ENCODE results near the gene UCK1. TPM values are rescaled to one million over a fixed set of nuclear protein-coding genes. Genes with fewer than 3 reads are reported as not detected.

UCK1 gene
- total and polyA plus RNA-seq, 4 experiments from 2014 or later = 25.8 to 39.7 (median 31.4) TPM

- H3K27me3 Mint-ChIP-seq = peaks cover 29 to 36% of the 10 kb centered on the region in 2 donors
- POLR2A ChIA-PET (ENCODE audit: partially characterized antibody) = interaction anchor here (1.0 to 1.5 kb wide), 2 partner anchors 34 to 122 kb away, joined by 3 to 4 read pairs; no protein-coding TSS in a partner anchor
These were observed 14.1 kb upstream of the UCK1 start, which contains the start of gene PRRT1B for GRCh38 chr9:131545003-131545785. Gene PRRT1B, plus strand, starts transcription at chr9:131545523. Its CDS starts 93 bp downstream, at chr9:131545616.

GRCh38 chr9:131543141-131543540, 12.1 kb upstream of the UCK1 start:
- no peaks in the 10 kb centered on the region for H3K36me3 ChIP-seq (ENCODE audit: insufficient read depth, low read length)
- peaks cover 15 to 18% of the 10 kb centered on the region in 2 donors for H3K27me3 Mint-ChIP-seq
- H3K36me3 Mint-ChIP-seq = peaks cover 4 to 6% of the 10 kb centered on the region in 2 donors
- CTCF ChIA-PET (ENCODE audit: partially characterized antibody) = no interaction called here
- DNase-seq = no peak
- peaks cover 11 to 50% (median 27%) of the 10 kb centered on the region in 4 donors for H3K4me1 Mint-ChIP-seq
- no peak overlapping the region for H3K4me3 ChIP-seq (ENCODE audit: low read length in 2 of 2)
- POLR2A ChIA-PET (ENCODE audit: partially characterized antibody) = no interaction called here
- H3K4me3 Mint-ChIP-seq = peak overlapping the region in 1 of 8 donors; percentile 48
- H3K9me3 ChIP-seq (ENCODE audit: control insufficient read depth in 1 of 2, low read length in 2 of 2) = peaks cover 0 to 9% of the 10 kb centered on the region in 2 donors
- H3K27ac ChIP-seq (ENCODE audit: low read depth, low read length) = no peak overlapping the region
- H3K4me1 ChIP-seq (ENCODE audit: insufficient read depth, low read length) = peaks cover 35% of the 10 kb centered on the region
- intact Hi-C loops (cut with micrococcal nuclease) = no loop called here
- H3K27ac Mint-ChIP-seq = peak overlapping the region in 2 of 7 donors; percentile 29 to 49
- peaks cover 4% of the 10 kb centered on the region for H3K27me3 ChIP-seq (ENCODE audit: insufficient read depth, low read length)
- peaks cover 0 to 41% (median 26%) of the 10 kb centered on the region in 8 donors for H3K9me3 Mint-ChIP-seq

More at GRCh38 chr9:131545003-131545785, 14.1 kb upstream of the UCK1 start, which contains the start of gene PRRT1B:
- Mint-ChIP-seq H3K36me3 (peaks cover 4 to 7% of the 10 kb centered on the region in 2 donors), H3K9me3 (peaks cover 0 to 54% (median 30%) of the 10 kb centered on the region in 8 donors), H3K4me3 (peak within 1 kb of the TSS; percentile 29 to 86 (median 62)), H3K4me1 (peaks cover 5 to 35% (median 22%) of the 10 kb centered on the region in 4 donors), H3K27ac (peak within 1 kb of the TSS in 1 of 7 donors; percentile 64)
- intact Hi-C loops (cut with micrococcal nuclease) = no loop called here
- Histone ChIP-seq H3K4me1 (ENCODE audit: insufficient read depth, low read length) (peaks cover 16% of the 10 kb centered on the region), H3K4me3 (ENCODE audit: low read length in 2 of 2) (peak within 1 kb of the TSS in 1 of 2 donors; percentile 19), H3K36me3 (ENCODE audit: insufficient read depth, low read length) (no peaks in the 10 kb centered on the region), H3K27ac (ENCODE audit: low read depth, low read length) (no peak within 1 kb of the TSS), H3K9me3 (ENCODE audit: control insufficient read depth in 1 of 2, low read length in 2 of 2) (peaks cover 0 to 9% of the 10 kb centered on the region in 2 donors), H3K27me3 (ENCODE audit: insufficient read depth, low read length) (peaks cover 4% of the 10 kb centered on the region)
- no peak for DNase-seq
- CTCF ChIA-PET (ENCODE audit: partially characterized antibody) = interaction anchor here (2.1 kb wide), 1 partner anchor 15 kb away, joined by 8 read pairs; no protein-coding TSS in a partner anchor

- H3K9me3 Mint-ChIP-seq = peaks cover 0 to 25% (median 18%) of the 10 kb centered on the region in 8 donors
- Histone ChIP-seq H3K36me3 (ENCODE audit: insufficient read depth, low read length) (no peaks in the 10 kb centered on the region), H3K4me3 (ENCODE audit: low read length in 2 of 2) (no peak overlapping the region), H3K4me1 (ENCODE audit: insufficient read depth, low read length) (peaks cover 53% of the 10 kb centered on the region), H3K9me3 (ENCODE audit: control insufficient read depth in 1 of 2, low read length in 2 of 2) (peaks cover 0 to 9% of the 10 kb centered on the region in 2 donors), H3K27me3 (ENCODE audit: insufficient read depth, low read length) (no peaks in the 10 kb centered on the region), H3K27ac (ENCODE audit: low read depth, low read length) (no peak overlapping the region)
- ChIA-PET POLR2A (ENCODE audit: partially characterized antibody) (interaction anchor here (0.6 to 3.1 kb wide), 8 partner anchors 8 to 193 kb away, joined by 3 to 13 read pairs (median 4); partner anchors contain the start of gene UCK1), CTCF (ENCODE audit: partially characterized antibody) (interaction anchor here (0.7 to 1.0 kb wide), 3 partner anchors 46 to 203 kb away, joined by 3 to 4 read pairs (median 3); no protein-coding TSS in a partner anchor)
- peak; percentile 50 to 65 (median 54) for DNase-seq
- H3K27me3 Mint-ChIP-seq = no peaks in the 10 kb centered on the region
- H3K36me3 Mint-ChIP-seq = peaks cover 3 to 4% of the 10 kb centered on the region in 2 donors
- peaks cover 19 to 68% (median 32%) of the 10 kb centered on the region in 4 donors for H3K4me1 Mint-ChIP-seq
- peak overlapping the region in 7 of 8 donors; percentile 66 to 79 (median 78) for H3K4me3 Mint-ChIP-seq
- intact Hi-C loops (cut with micrococcal nuclease) = no loop called here
- peak overlapping the region; percentile 44 to 93 (median 86) for H3K27ac Mint-ChIP-seq
These were observed 8.3 kb upstream of the UCK1 start for GRCh38 chr9:131539223-131539923.

DNA sequence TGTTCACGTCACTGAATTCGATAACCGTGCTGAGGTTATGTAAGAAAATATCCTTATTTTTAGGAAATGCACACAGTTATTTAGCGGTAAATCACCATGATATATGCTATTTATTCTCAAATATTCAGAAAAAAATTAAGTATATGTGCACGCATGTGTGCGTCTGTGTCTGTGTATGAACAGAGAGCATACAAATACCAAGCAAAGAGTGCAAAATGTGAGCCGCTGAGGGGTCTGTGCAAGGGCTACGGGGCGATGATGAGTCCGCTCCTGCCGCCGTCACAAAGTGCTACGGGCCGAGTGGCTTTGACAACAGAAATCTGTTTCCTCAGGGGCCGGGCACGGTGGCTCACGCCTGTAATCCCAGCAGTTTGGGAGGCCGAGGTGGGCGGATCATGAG, 6.9 kb upstream of the UCK1 start:
- no peaks in the 10 kb centered on the region for H3K36me3 ChIP-seq (ENCODE audit: insufficient read depth, low read length)
- no peaks in the 10 kb centered on the region for H3K36me3 Mint-ChIP-seq
- H3K4me1 Mint-ChIP-seq = peaks cover 20 to 72% (median 34%) of the 10 kb centered on the region in 4 donors
- intact Hi-C loops (cut with micrococcal nuclease) = no loop called here
- no peak for DNase-seq
- peaks cover 57% of the 10 kb centered on the region for H3K4me1 ChIP-seq (ENCODE audit: insufficient read depth, low read length)
- POLR2A ChIA-PET (ENCODE audit: partially characterized antibody) = no interaction called here
- H3K9me3 Mint-ChIP-seq = peaks cover 0 to 10% (median 6%) of the 10 kb centered on the region in 8 donors
- H3K27me3 Mint-ChIP-seq = no peaks in the 10 kb centered on the region
- H3K27me3 ChIP-seq (ENCODE audit: insufficient read depth, low read length) = no peaks in the 10 kb centered on the region
- CTCF ChIA-PET (ENCODE audit: partially characterized antibody) = interaction anchor here (2.0 kb wide), 1 partner anchor 218 kb away, joined by 4 read pairs; no protein-coding TSS in a partner anchor
- H3K4me3 Mint-ChIP-seq = peak overlapping the region in 1 of 8 donors; percentile 47
- no peaks in the 10 kb centered on the region for H3K9me3 ChIP-seq (ENCODE audit: control insufficient read depth in 1 of 2, low read length in 2 of 2)
- peak overlapping the region in 1 of 7 donors; percentile 15 for H3K27ac Mint-ChIP-seq
- H3K27ac ChIP-seq (ENCODE audit: low read depth, low read length) = no peak overlapping the region
- H3K4me3 ChIP-seq (ENCODE audit: low read length in 2 of 2) = no peak overlapping the region

DNA sequence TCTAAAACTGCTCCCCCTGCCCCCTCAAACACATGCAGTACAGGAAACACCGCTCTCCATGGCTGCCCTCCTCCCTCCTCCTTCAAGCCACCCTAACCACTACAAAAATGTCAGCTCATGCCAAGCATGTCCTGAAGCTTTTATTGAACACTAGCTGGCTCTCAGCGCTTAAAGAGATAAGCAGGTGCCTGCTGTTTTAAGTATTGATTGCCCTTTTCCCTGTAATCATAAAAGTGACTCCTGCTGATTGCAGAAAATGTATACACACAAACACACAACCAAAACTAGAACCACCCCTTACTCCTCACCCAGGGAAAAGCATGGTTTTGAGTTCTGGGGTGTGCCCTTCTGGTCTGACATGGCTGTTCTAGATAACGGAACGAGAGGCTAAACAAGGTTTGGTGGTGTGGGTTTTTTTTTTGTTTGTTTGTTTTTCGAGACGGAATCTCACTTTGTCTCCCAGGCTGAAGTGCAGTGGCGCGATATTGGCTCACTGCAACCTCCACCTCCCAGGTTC, 3.7 kb upstream of the UCK1 start:
- ChIA-PET CTCF (ENCODE audit: partially characterized antibody) (interaction anchor here (3.8 kb wide), 1 partner anchor 25 kb away, joined by 8 read pairs; no protein-coding TSS in a partner anchor), POLR2A (ENCODE audit: partially characterized antibody) (interaction anchor here (0.5 to 1.9 kb wide), 2 partner anchors 34 to 257 kb away, joined by 3 to 5 read pairs; no protein-coding TSS in a partner anchor)
- Histone ChIP-seq H3K27ac (ENCODE audit: low read depth, low read length) (no peak overlapping the region), H3K36me3 (ENCODE audit: insufficient read depth, low read length) (peaks cover 3% of the 10 kb centered on the region), H3K4me3 (ENCODE audit: low read length in 2 of 2) (no peak overlapping the region), H3K27me3 (ENCODE audit: insufficient read depth, low read length) (no peaks in the 10 kb centered on the region), H3K4me1 (ENCODE audit: insufficient read depth, low read length) (peaks cover 56% of the 10 kb centered on the region), H3K9me3 (ENCODE audit: control insufficient read depth in 1 of 2, low read length in 2 of 2) (no peaks in the 10 kb centered on the region)
- peak in 4 of 5 donors; percentile 31 to 44 (median 38) for DNase-seq
- intact Hi-C loops (cut with micrococcal nuclease) = no loop called here
- Mint-ChIP-seq H3K36me3 (peaks cover 0 to under 1% of the 10 kb centered on the region in 2 donors), H3K27ac (peak overlapping the region in 5 of 7 donors; percentile 8 to 86 (median 57)), H3K4me3 (peak overlapping the region in 7 of 8 donors; percentile 25 to 70 (median 64)), H3K9me3 (no peaks in the 10 kb centered on the region), H3K27me3 (no peaks in the 10 kb centered on the region), H3K4me1 (peaks cover 17 to 61% (median 31%) of the 10 kb centered on the region in 4 donors)

DNA sequence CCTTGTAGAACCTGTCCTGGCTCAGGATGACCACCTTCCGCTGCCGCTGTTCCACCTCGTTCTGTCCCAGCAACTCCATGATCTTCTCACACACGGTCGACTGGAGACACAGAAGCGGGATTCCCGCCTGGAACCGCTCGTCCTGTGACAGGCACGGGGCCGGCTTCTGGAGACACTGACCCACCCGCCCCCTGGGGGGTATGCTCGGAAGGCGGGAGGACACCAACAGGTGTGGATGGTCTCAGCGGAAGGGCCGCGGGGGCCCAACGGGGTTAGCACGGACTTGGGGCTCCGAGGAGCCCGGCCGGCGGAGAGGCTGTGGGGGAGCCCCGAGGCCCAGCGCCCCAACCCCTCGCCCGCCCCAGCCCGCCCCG, 530 bp downstream of the UCK1 start:
- ChIA-PET POLR2A (ENCODE audit: partially characterized antibody) (interaction anchor here (1.0 to 1.7 kb wide), 2 partner anchors 9 to 30 kb away, joined by 4 read pairs; no protein-coding TSS in a partner anchor), CTCF (ENCODE audit: partially characterized antibody) (no interaction called here)
- H3K27ac Mint-ChIP-seq = peak overlapping the region in 5 of 7 donors; percentile 31 to 79 (median 74)
- intact Hi-C loops (cut with micrococcal nuclease) = no loop called here
- Histone ChIP-seq H3K9me3 (ENCODE audit: control insufficient read depth in 1 of 2, low read length in 2 of 2) (no peaks in the 10 kb centered on the region), H3K4me3 (ENCODE audit: low read length in 2 of 2) (peak overlapping the region in 1 of 2 donors; percentile 73), H3K27ac (ENCODE audit: low read depth, low read length) (peak overlapping the region; percentile 69), H3K36me3 (ENCODE audit: insufficient read depth, low read length) (peaks cover 33% of the 10 kb centered on the region), H3K4me1 (ENCODE audit: insufficient read depth, low read length) (peaks cover 38% of the 10 kb centered on the region), H3K27me3 (ENCODE audit: insufficient read depth, low read length) (no peaks in the 10 kb centered on the region)
- H3K36me3 Mint-ChIP-seq = peaks cover 19 to 29% of the 10 kb centered on the region in 2 donors
- H3K4me3 Mint-ChIP-seq = peak overlapping the region; percentile 66 to 84 (median 72)
- H3K27me3 Mint-ChIP-seq = no peaks in the 10 kb centered on the region
- H3K9me3 Mint-ChIP-seq = no peaks in the 10 kb centered on the region
- DNase-seq = no peak
- H3K4me1 Mint-ChIP-seq = peaks cover 12 to 47% (median 23%) of the 10 kb centered on the region in 4 donors

Data from CD4-positive, alpha-beta memory T cell (primary cell).